Measurements from ENCODE around the gene TMEM158. TPM values are rescaled to one million over a fixed set of nuclear protein-coding genes. Genes with fewer than 3 reads are reported as not detected.

TMEM158 gene
- polyA plus RNA-seq, 1 donor from 2014 or later, result 7.9 TPM

DNA sequence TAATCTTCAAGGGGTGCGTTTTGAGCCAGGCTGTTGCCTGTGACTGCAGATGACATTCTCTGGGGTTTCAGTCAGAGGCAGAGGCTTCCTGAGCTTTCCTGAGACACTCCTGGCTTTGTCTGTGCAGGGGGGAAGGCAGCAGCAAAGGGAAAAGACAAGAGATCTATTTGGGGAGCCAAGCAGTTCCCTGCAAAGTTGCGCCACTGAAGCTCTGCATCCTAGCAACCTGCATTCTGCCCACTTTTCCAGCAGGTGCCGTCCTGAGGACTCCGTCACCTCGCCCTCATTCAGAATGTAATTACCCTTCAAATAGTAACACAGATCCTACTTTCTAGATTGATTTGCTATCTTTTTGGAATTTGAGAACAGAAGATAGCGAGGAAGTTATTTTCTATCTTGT is 1.9 kb upstream of the TMEM158 start:
- no peak overlapping the region for H3K4me2 ChIP-seq (ENCODE audit: low read length)
- H3K4me3 ChIP-seq (ENCODE audit: low read length), result no peak overlapping the region
- no peak overlapping the region for H3K27ac ChIP-seq (ENCODE audit: low read length)
- peaks cover 12% of the 10 kb centered on the region for H3K27me3 ChIP-seq (ENCODE audit: insufficient read depth, low read depth, low read length)
- no peaks in the 10 kb centered on the region for H3K9me3 ChIP-seq (ENCODE audit: low read length)
- H3K79me2 ChIP-seq (replicated peaks; ENCODE audit: insufficient read depth, low read length), result no peaks in the 10 kb centered on the region
- no peaks in the 10 kb centered on the region for H3F3A ChIP-seq (ENCODE audit: insufficient read depth, low read length, poor library complexity, severe bottlenecking)
- H2AFZ ChIP-seq (ENCODE audit: low read depth, low read length), result no peak overlapping the region
- TF ChIP-seq RAD21 (conservative IDR thresholded peaks at IDR 0.05) (no peak), EP300 (conservative IDR thresholded peaks at IDR 0.05; ENCODE audit: poor library complexity, severe bottlenecking) (no peak), REST (IDR thresholded peaks at IDR 0.05; ENCODE audit: borderline replicate concordance) (no peak), EZH2 (IDR thresholded peaks at IDR 0.05; ENCODE audit: borderline replicate concordance, insufficient read depth, low read length, poor library complexity, severe bottlenecking) (no peak), SMC3 (conservative IDR thresholded peaks at IDR 0.05; ENCODE audit: poor library complexity) (no peak), TAF1 (IDR thresholded peaks at IDR 0.05; ENCODE audit: low read depth) (no peak), POLR2AphosphoS5 (IDR thresholded peaks at IDR 0.05) (no peak), MXI1 (conservative IDR thresholded peaks at IDR 0.05; ENCODE audit: poor library complexity, severe bottlenecking) (no peak)
- TF ChIP-seq, protein P1, sequence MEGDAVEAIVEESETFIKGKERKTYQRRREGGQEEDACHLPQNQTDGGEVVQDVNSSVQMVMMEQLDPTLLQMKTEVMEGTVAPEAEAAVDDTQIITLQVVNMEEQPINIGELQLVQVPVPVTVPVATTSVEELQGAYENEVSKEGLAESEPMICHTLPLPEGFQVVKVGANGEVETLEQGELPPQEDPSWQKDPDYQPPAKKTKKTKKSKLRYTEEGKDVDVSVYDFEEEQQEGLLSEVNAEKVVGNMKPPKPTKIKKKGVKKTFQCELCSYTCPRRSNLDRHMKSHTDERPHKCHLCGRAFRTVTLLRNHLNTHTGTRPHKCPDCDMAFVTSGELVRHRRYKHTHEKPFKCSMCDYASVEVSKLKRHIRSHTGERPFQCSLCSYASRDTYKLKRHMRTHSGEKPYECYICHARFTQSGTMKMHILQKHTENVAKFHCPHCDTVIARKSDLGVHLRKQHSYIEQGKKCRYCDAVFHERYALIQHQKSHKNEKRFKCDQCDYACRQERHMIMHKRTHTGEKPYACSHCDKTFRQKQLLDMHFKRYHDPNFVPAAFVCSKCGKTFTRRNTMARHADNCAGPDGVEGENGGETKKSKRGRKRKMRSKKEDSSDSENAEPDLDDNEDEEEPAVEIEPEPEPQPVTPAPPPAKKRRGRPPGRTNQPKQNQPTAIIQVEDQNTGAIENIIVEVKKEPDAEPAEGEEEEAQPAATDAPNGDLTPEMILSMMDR (IDR thresholded peaks at IDR 0.05; ENCODE audit: poor library complexity, severe bottlenecking), result no peak
- no peak overlapping the region for H3K9ac ChIP-seq (ENCODE audit: low read length)
- H3K9me2 ChIP-seq (ENCODE audit: insufficient read depth, low read length), result no peaks in the 10 kb centered on the region
- no peaks in the 10 kb centered on the region for H4K20me1 ChIP-seq (ENCODE audit: insufficient read depth)
- H3K36me3 ChIP-seq (ENCODE audit: insufficient read depth, low read length), result no peaks in the 10 kb centered on the region

DNA sequence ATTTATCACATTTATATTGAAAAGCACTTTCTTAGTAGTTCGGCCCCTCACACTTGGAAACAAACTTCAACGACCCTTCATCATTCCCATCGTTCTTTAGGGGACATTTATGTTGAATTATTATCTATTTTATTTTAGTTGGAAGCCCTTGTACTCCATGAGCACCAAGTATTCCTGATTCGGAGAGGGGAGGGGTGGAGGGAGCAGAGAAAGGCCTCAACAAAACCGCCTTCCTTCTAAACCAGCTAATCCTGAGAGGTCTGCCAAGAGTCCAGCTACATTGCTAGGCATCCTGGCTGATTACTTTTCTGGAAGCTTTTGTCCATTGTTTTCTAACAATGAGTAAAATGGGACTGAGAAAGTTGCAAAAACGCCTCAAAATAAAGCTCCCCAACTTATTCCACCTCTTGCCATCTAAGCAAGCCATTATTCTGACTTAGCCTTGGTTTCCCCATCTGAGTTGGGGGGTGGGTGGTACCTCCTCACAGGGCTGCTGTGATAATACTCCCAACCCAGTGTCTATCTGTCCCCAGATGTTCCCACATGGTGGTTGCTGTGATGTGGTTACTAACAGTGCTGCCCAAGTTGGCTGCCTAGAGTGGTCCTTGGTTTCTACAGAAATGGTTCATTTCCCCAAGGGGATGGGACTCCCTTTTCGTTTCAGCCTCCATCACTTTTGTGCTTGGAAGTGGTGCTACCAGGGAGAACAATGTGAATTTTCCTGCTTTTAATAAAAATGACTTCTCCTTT is 1.2 kb upstream of the TMEM158 start:
- H3K9me3 ChIP-seq (ENCODE audit: low read length), result no peaks in the 10 kb centered on the region
- H4K20me1 ChIP-seq (ENCODE audit: insufficient read depth), result no peaks in the 10 kb centered on the region
- H3K27me3 ChIP-seq (ENCODE audit: insufficient read depth, low read depth, low read length), result peaks cover 13% of the 10 kb centered on the region
- H3F3A ChIP-seq (ENCODE audit: insufficient read depth, low read length, poor library complexity, severe bottlenecking), result no peaks in the 10 kb centered on the region
- no peak for TF ChIP-seq EZH2 (IDR thresholded peaks at IDR 0.05; ENCODE audit: borderline replicate concordance, insufficient read depth, low read length, poor library complexity, severe bottlenecking)
- no peak for TF ChIP-seq SMC3 (conservative IDR thresholded peaks at IDR 0.05; ENCODE audit: poor library complexity)
- no peak for TF ChIP-seq MXI1 (conservative IDR thresholded peaks at IDR 0.05; ENCODE audit: poor library complexity, severe bottlenecking)
- no peak for TF ChIP-seq TAF1 (IDR thresholded peaks at IDR 0.05; ENCODE audit: low read depth)
- TF ChIP-seq REST (IDR thresholded peaks at IDR 0.05; ENCODE audit: borderline replicate concordance), result no peak
- TF ChIP-seq, protein P1 (IDR thresholded peaks at IDR 0.05; ENCODE audit: poor library complexity, severe bottlenecking), result no peak
- no peak for TF ChIP-seq EP300 (conservative IDR thresholded peaks at IDR 0.05; ENCODE audit: poor library complexity, severe bottlenecking)
- TF ChIP-seq RAD21 (conservative IDR thresholded peaks at IDR 0.05), result no peak
- TF ChIP-seq POLR2AphosphoS5 (IDR thresholded peaks at IDR 0.05), result no peak
- H3K9me2 ChIP-seq (ENCODE audit: insufficient read depth, low read length), result no peaks in the 10 kb centered on the region
- H3K27ac ChIP-seq (ENCODE audit: low read length), result no peak overlapping the region
- H3K79me2 ChIP-seq (replicated peaks; ENCODE audit: insufficient read depth, low read length), result no peaks in the 10 kb centered on the region
- H3K4me2 ChIP-seq (ENCODE audit: low read length), result no peak overlapping the region
- H2AFZ ChIP-seq (ENCODE audit: low read depth, low read length), result no peak overlapping the region
- H3K9ac ChIP-seq (ENCODE audit: low read length), result no peak overlapping the region
- H3K4me3 ChIP-seq (ENCODE audit: low read length), result peak overlapping the region; percentile 66
- H3K36me3 ChIP-seq (ENCODE audit: insufficient read depth, low read length), result no peaks in the 10 kb centered on the region
